ENCODE measurements around the gene RPL22L1.
"Not testable (repeated sequence)": the region's sequence is repeated elsewhere in the genome, so short reads cannot be mapped to it uniquely, and the experiment has no call there.

RPL22L1 gene

DNA sequence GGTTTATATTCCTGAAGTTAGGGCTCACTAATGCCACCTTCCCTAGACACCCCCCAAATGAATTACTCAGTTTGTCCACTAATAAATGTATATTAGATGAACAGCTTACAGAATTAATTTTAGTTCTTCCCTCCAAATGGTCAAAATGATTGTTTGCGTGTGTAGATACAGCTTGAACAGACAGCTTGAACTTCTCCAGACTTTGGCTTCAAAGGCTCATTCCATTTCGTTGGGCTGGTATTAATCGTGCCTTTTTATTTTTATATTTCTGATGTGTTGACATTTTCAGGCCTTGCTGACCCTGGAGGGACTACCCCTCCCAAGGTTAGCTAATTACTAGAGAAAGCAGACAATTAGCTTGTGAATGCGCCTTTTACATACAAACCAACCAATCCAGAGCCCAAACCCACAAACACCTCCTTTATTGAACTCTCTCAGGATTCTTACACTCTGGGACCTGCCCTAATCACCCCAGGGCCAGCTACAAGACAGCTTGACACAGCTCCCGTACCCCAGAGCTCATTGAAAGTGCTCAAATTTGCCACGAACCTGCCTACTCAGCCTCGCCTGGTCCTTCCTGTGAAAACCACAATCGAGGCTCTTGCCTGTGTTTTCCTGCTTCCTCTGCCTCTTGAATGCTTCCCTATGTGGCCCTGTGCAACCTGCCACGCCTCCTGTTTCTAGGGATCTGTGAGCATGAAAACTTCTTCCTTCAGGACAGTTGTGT lies 40.3 kb downstream of the RPL22L1 start:
- DNase-seq (ENCODE audit: low read depth, low spot score), result no peak

DNA sequence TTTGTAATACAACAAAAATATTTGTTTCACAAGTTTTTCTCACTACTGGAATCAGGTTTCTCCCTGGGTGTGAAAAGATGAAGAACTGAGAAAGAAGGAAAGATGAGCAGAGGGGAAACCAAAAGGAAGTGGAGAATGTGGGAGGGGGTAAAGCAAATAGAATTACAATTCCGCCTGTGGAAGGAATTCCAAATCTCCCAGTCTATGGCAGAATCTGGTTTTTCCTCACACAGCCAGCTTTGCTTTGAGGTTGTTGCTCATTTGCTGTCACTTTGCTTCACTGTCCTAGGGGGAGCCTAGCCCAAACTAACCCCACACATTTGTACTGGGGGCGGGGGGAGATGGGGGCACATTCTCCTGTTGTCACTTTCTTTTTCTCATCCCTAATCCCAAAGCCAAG lies 43.9 kb downstream of the RPL22L1 start:
- no peak for DNase-seq (ENCODE audit: low read depth, low spot score)

DNA sequence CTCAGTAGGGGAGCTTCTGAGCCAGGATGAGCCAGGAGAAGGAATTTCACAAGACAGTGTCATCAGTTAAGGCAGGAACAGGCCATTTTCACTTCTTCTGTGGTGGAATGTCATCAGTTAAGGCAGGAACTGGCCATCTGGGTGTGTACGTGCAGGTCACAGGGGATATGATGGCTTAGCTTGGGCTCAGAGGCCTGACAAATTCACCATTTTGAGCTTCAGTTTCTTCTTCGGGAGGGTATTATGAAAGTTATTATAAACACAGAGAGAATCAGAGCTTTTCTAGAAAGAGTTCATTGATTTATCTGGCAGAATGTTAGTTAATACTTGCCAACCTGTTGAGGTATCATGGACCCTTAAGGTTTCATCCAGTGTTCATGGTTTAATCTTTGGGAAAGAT lies 46.4 kb downstream of the RPL22L1 start:
- not testable (repeated sequence) for DNase-seq (ENCODE audit: low read depth, low spot score)

DNA sequence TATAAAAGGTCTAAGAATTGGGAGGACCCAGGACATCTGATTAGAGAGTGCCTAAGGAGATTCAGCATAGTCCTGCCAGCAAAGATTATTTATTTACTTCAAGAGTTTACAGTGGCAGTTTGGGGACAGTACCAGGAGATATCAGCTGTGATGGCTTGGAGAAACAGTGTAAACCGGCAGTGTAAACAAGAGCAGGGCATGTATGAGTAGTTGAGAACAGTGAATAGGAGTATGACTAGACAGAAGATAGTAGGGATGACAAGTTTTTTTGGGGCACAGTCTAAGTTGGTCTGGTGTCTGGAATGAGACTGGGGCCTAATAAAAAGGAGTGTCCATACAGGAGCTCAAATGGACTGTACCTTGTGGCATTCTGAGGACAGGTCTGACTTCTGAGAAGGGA lies 51.7 kb downstream of the RPL22L1 start:
- not testable (repeated sequence) for DNase-seq (ENCODE audit: low read depth, low spot score)

DNA sequence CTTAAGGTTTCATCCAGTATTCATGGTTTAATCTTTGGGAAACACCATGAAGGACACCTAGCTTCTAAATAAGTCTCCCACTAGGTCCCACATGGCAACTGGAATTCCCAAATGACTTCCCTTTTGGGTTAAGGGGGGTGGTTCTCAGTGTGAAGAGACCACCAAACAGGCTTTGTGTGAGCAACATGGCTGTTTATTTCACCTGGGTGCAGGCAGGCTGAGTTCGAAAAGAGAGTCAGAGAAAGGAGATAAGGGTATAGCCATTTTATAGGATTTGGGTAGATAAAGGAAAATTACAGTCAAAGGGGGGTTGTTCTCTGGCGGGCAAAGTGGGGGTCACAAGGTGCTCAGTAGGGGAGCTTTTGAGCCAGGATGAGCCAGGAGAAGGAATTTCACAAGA lies 52.5 kb downstream of the RPL22L1 start:
- DNase-seq (ENCODE audit: low read depth, low spot score), result not testable (repeated sequence)

DNA sequence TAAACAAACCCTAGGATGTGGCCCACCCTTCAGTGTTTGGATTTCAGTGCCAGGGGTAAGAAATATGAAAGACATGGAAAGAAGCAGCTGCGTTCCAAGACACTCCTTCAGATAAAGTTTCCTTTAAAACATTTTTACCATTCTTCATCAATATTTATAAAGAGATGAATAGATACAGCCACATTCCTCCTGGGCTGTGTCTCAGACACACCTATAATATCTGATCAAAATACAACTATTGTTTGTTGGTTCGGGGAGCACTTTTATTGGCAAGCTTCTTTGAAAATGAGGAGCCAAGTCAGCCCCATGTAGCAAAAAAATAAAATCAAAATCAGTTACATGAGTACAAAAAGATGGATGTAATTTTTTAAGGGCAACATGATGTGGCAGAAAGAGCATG lies 53.2 kb downstream of the RPL22L1 start:
- DNase-seq (ENCODE audit: low read depth, low spot score), result no peak

DNA sequence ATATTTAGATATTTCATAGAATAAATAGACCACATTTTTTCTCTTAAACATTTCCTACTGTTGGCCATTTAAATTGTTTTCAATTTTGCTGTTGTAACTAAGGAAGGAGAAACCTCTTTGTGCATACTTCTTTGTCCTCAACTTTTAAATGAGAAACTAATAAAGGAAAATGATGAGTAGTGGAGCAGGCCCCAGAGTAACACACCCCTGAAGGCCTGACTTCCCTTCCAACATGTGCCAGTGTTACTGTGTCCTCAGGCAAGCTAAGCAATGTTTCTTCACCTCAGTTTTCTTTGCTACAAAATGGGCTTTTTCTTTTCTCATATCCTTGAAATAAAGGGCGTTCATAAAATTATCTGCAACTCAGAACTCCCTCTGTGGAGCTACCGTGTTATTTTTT lies 53.7 kb downstream of the RPL22L1 start:
- DNase-seq (ENCODE audit: low read depth, low spot score), result no peak

DNA sequence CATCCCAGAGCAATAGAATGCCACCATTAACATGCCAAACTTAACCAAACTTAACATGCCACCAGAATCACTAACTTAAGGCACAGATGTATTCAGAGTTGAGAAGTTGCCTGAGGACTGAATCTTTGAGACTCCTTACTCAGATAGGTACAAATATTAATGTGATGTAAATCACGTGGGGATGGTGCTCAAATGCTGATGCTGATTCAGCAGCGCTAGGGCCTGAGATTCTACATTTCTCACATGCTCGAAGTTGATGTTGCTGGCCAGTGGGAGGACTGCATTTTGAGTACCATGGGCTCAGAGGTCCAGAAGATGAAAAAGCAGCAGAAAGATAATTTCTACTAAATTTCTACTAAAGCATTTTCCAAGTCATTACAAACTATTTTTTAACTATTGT lies 54.1 kb downstream of the RPL22L1 start:
- DNase-seq (ENCODE audit: low read depth, low spot score), result no peak

DNA sequence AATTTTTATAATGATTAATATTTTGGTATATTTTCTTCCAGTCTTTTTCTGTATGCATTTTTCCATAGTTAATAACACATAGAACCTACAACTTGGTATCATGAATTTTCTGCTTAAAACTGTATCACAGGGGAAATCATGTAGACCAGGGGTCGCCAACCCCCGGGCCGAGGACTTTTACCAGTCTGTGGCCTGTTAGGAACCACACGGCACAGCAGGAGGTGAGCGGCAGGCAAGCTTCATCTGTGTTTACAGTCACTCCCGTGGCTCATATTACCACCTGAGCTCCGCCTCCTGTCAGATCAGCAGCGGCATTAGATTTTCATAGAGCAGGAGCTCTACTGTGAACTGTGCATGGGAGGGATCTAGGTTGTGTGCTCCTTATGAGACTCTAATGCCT lies 54.7 kb downstream of the RPL22L1 start:
- DNase-seq (ENCODE audit: low read depth, low spot score), result peak; percentile 26

All from astrocyte of the hippocampus (primary cell).